Cardiac muscle cell (in vitro differentiated cells and primary cell): ENCODE data around the gene GNPAT. TPM values are rescaled to one million over a fixed set of nuclear protein-coding genes. Genes with fewer than 3 reads are reported as not detected.

Experiments
- DNase-seq, 2 donors: peaks; one replicate each; pipeline versions ENCODE4 v3.0.0 to v3.0.0-alpha.2; 2010 to 2017; ENCODE audit warnings: low read depth in 1 of 2, low spot score in 1 of 2
- H3K27ac ChIP-seq: fragments of 200-600 bp; sonication (generic); 2 replicates; pipeline ENCODE4 v1.5.1; 2016
- H3K27me3 ChIP-seq: fragments of 200-600 bp; sonication (generic); 2 replicates; pipeline ENCODE4 v1.6.0; 2016; ENCODE audit warnings: control low read depth
- H3K36me3 ChIP-seq: fragments of 200-600 bp; sonication (generic); 2 replicates; pipeline ENCODE4 v1.5.1; 2016; ENCODE audit warnings: control low read depth
- H3K4me1 ChIP-seq: fragments of 200-600 bp; sonication (generic); 2 replicates; pipeline ENCODE4 v1.8.1; 2017; ENCODE audit warnings: low read depth, mild to moderate bottlenecking, mixed run types
- H3K4me3 ChIP-seq: fragments of 200-600 bp; sonication (generic); 2 replicates; pipeline ENCODE4 v1.5.1; 2016; ENCODE audit warnings: mild to moderate bottlenecking
- H3K9me3 ChIP-seq: fragments of 200-600 bp; sonication (generic); 2 replicates; pipeline ENCODE4 v1.5.1; 2017; ENCODE audit warnings: low read depth, mild to moderate bottlenecking, control low read depth
- CTCF ChIP-seq: IDR thresholded peaks from 2 replicates; pipeline ENCODE4 v1.5.1; 2012; ENCODE audit warnings: low read depth, mild to moderate bottlenecking, low read length
- polyA plus RNA-seq: library from polyadenylated mRNA; unstranded; fragments of >200 nt; fragmentation: Nextera tagmentation; extraction: Ambion mirVana; gene quantifications from 2 replicates; pipeline ENCODE4 v1.2.1, GENCODE V29; 2016
- total RNA-seq: library from RNA; depleted of rRNA; stranded (reverse); fragments of >200 nt; gene quantifications from 2 replicates; pipeline ENCODE4 v1.2.3, GENCODE V29; 2016

Gene GNPAT
- total and polyA plus RNA-seq, 2 experiments from 2014 or later = 36.5 to 61.6 TPM

GRCh38 chr1:231214918-231215680 lies 25.9 kb upstream of the GNPAT start:
- no peak for TF ChIP-seq CTCF
- Histone ChIP-seq H3K4me1 (no peaks in the 10 kb centered on the region), H3K27ac (no peak overlapping the region), H3K27me3 (peaks cover 52% of the 10 kb centered on the region), H3K9me3 (no peaks in the 10 kb centered on the region), H3K4me3 (no peak overlapping the region), H3K36me3 (no peaks in the 10 kb centered on the region)
- DNase-seq = no peak

- Histone ChIP-seq H3K9me3 (no peaks in the 10 kb centered on the region), H3K4me3 (no peak overlapping the region), H3K4me1 (no peaks in the 10 kb centered on the region), H3K27me3 (peaks cover 52% of the 10 kb centered on the region), H3K36me3 (no peaks in the 10 kb centered on the region), H3K27ac (no peak overlapping the region)
- no peak for DNase-seq
- TF ChIP-seq CTCF = no peak
These were observed 25.2 kb upstream of the GNPAT start for GRCh38 chr1:231215681-231216385.

GRCh38 chr1:231216498-231216897 lies 24.5 kb upstream of the GNPAT start:
- Histone ChIP-seq H3K36me3 (no peaks in the 10 kb centered on the region), H3K27ac (no peak overlapping the region), H3K4me3 (no peak overlapping the region), H3K27me3 (peaks cover 52% of the 10 kb centered on the region), H3K4me1 (no peaks in the 10 kb centered on the region), H3K9me3 (no peaks in the 10 kb centered on the region)
- TF ChIP-seq CTCF = no peak
- DNase-seq = no peak

GRCh38 chr1:231217056-231217455 lies 24.0 kb upstream of the GNPAT start:
- DNase-seq = no peak
- Histone ChIP-seq H3K27ac (no peak overlapping the region), H3K4me3 (no peak overlapping the region), H3K27me3 (peaks cover 52% of the 10 kb centered on the region), H3K4me1 (no peaks in the 10 kb centered on the region), H3K36me3 (no peaks in the 10 kb centered on the region), H3K9me3 (no peaks in the 10 kb centered on the region)
- no peak for TF ChIP-seq CTCF

- Histone ChIP-seq H3K4me3 (no peak overlapping the region), H3K9me3 (no peaks in the 10 kb centered on the region), H3K27ac (no peak overlapping the region), H3K27me3 (peaks cover 45% of the 10 kb centered on the region), H3K36me3 (no peaks in the 10 kb centered on the region), H3K4me1 (no peaks in the 10 kb centered on the region)
- no peak for DNase-seq
- TF ChIP-seq CTCF = no peak
These were observed 22.9 kb upstream of the GNPAT start for GRCh38 chr1:231218078-231218477.
